GM21737 (cell line): ENCODE measurements around the gene CCNL2.

Experiments
- ATAC-seq: cut with Tn5 transposase; IDR thresholded peaks from one replicate; pipeline ENCODE4 v1.9.1; 2021; ENCODE audit warnings: mild to moderate bottlenecking, moderate library complexity; ENCODE audit not compliant: unreplicated experiment

The CCNL2 gene

GRCh38 chr1:1345384-1345783, 53.8 kb downstream of the CCNL2 start:
- ATAC-seq: no peak

- ATAC-seq: no peak
Measured at GRCh38 chr1:1344655-1345361, 54.3 kb downstream of the CCNL2 start.

- no peak for ATAC-seq
Measured at GRCh38 chr1:1343811-1344421, 55.2 kb downstream of the CCNL2 start.

- no peak for ATAC-seq
Measured at GRCh38 chr1:1342584-1343115, 56.5 kb downstream of the CCNL2 start.

- no peak for ATAC-seq
Measured at GRCh38 chr1:1342061-1342562, 57.0 kb downstream of the CCNL2 start.

- ATAC-seq: no peak
Measured at GRCh38 chr1:1341549-1342021, 57.5 kb downstream of the CCNL2 start.

GRCh38 chr1:1340791-1341548, 58.2 kb downstream of the CCNL2 start:
- ATAC-seq: no peak

- no peak for ATAC-seq
Measured at GRCh38 chr1:1340185-1340584, 59.0 kb downstream of the CCNL2 start.

- ATAC-seq: no peak
Measured at GRCh38 chr1:1338278-1338677, 60.9 kb downstream of the CCNL2 start.

GRCh38 chr1:1337793-1338147, 61.4 kb downstream of the CCNL2 start:
- ATAC-seq: no peak

GRCh38 chr1:1336931-1337792, 62.0 kb downstream of the CCNL2 start:
- ATAC-seq: no peak

GRCh38 chr1:1336446-1336845, 62.7 kb downstream of the CCNL2 start:
- no peak for ATAC-seq

GRCh38 chr1:1335792-1336248, 63.3 kb downstream of the CCNL2 start:
- no peak for ATAC-seq
